Measurements from ENCODE around the gene BGN.

BGN gene

GRCh38 chrX:153490217-153490930 is 4.4 kb upstream of the BGN start:
- DNase-seq (ENCODE audit: low read depth) = no peak
- no peak for TF ChIP-seq CTCF (IDR thresholded peaks at IDR 0.05; ENCODE audit: insufficient read depth, low read depth, low read length, missing control alignments)
- no peak overlapping the region for H3K4me3 ChIP-seq (ENCODE audit: low read depth, low read length)

GRCh38 chrX:153491351-153491914 is 3.3 kb upstream of the BGN start:
- no peak overlapping the region for H3K4me3 ChIP-seq (ENCODE audit: low read depth, low read length)
- TF ChIP-seq CTCF (IDR thresholded peaks at IDR 0.05; ENCODE audit: insufficient read depth, low read depth, low read length, missing control alignments) = no peak
- no peak for DNase-seq (ENCODE audit: low read depth)

- DNase-seq (ENCODE audit: low read depth) = no peak
- no peak overlapping the region for H3K4me3 ChIP-seq (ENCODE audit: low read depth, low read length)
Measured at GRCh38 chrX:153491918-153492317, 2.9 kb upstream of the BGN start.

GRCh38 chrX:153492543-153492942 is 2.2 kb upstream of the BGN start:
- DNase-seq (ENCODE audit: low read depth) = no peak
- no peak for TF ChIP-seq CTCF (IDR thresholded peaks at IDR 0.05; ENCODE audit: insufficient read depth, low read depth, low read length, missing control alignments)
- no peak overlapping the region for H3K4me3 ChIP-seq (ENCODE audit: low read depth, low read length)

More at GRCh38 chrX:153491918-153492317, 2.9 kb upstream of the BGN start:
- no peak for TF ChIP-seq CTCF (IDR thresholded peaks at IDR 0.05; ENCODE audit: insufficient read depth, low read depth, low read length, missing control alignments)

GRCh38 chrX:153493085-153493484 is 1.7 kb upstream of the BGN start:
- no peak for TF ChIP-seq CTCF (IDR thresholded peaks at IDR 0.05; ENCODE audit: insufficient read depth, low read depth, low read length, missing control alignments)
- no peak overlapping the region for H3K4me3 ChIP-seq (ENCODE audit: low read depth, low read length)
- DNase-seq (ENCODE audit: low read depth) = no peak

- TF ChIP-seq CTCF (IDR thresholded peaks at IDR 0.05; ENCODE audit: insufficient read depth, low read depth, low read length, missing control alignments) = no peak
- DNase-seq (ENCODE audit: low read depth) = no peak
- H3K4me3 ChIP-seq (ENCODE audit: low read depth, low read length) = no peak overlapping the region
Measured at GRCh38 chrX:153494061-153494460, 719 bp upstream of the BGN start.

- no peak for TF ChIP-seq CTCF (IDR thresholded peaks at IDR 0.05; ENCODE audit: insufficient read depth, low read depth, low read length, missing control alignments)
- DNase-seq (ENCODE audit: low read depth) = no peak
- H3K4me3 ChIP-seq (ENCODE audit: low read depth, low read length) = no peak overlapping the region
Measured at GRCh38 chrX:153495362-153495751, 577 bp downstream of the BGN start.

Measured in GM12865 (cell line).